Coronary artery (tissue), 2 donors: ENCODE results near the gene RRP1B.

ENCODE experiments used
- DNase-seq: peaks from one replicate; pipeline ENCODE4 v3.0.0-alpha.2; 2017; ENCODE audit warnings: low spot score
- H3K27ac ChIP-seq, 2 donors: fragments of 200-600 bp; sonication (generic); one replicate each; pipeline ENCODE4 v1.5.1; 2016 to 2019
- H3K4me3 ChIP-seq: fragments of 200-600 bp; sonication (generic); 2 replicates; pipeline ENCODE4 v1.5.1; 2016; ENCODE audit warnings: mild to moderate bottlenecking, moderate library complexity
- TF ChIP-seq, protein P1 (sequence below): fragments of 200-600 bp; sonication (generic); IDR thresholded peaks from one replicate; pipeline ENCODE4 v1.5.1; 2019; ENCODE audit warnings: antibody characterized with exemption

RRP1B gene

DNA sequence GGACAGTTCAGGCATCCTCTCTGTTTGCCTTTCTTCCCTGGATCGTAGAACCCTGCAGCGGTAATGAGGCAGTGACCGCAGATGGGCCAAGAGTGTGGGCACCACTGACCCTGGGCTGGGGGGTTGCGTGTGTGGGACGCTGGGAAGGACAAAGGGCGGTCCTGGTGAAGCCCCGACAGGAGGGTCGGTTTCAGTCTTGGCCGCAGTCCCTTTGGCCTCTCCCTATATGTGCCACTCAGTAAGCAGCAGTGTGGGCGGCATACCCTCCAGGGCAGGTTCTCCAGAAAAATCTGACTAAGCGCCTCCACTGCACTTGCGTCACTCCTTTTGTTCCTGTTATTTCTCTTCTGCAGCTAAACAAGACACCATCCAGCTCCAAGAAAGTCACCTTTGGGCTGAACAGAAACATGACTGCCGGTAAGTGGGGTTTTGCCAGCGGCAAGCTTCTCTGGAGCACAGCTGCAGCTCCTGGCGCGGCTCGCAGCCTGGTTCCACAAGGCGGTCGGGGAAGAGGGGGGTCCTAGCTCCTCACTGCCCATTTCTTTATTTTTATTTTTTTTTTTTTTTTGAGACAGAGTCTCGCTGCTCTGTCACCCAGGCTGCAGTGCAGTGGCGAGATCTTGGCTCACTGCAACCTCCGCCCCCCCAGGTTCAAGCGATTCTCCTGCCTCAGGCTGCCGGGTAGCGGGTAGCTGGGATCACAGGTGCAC, 31.9 kb downstream of the RRP1B start:
- no peak for DNase-seq
- Histone ChIP-seq H3K27ac (no peak overlapping the region), H3K4me3 (no peak overlapping the region)
- TF ChIP-seq, protein P1, sequence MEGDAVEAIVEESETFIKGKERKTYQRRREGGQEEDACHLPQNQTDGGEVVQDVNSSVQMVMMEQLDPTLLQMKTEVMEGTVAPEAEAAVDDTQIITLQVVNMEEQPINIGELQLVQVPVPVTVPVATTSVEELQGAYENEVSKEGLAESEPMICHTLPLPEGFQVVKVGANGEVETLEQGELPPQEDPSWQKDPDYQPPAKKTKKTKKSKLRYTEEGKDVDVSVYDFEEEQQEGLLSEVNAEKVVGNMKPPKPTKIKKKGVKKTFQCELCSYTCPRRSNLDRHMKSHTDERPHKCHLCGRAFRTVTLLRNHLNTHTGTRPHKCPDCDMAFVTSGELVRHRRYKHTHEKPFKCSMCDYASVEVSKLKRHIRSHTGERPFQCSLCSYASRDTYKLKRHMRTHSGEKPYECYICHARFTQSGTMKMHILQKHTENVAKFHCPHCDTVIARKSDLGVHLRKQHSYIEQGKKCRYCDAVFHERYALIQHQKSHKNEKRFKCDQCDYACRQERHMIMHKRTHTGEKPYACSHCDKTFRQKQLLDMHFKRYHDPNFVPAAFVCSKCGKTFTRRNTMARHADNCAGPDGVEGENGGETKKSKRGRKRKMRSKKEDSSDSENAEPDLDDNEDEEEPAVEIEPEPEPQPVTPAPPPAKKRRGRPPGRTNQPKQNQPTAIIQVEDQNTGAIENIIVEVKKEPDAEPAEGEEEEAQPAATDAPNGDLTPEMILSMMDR = no peak

DNA sequence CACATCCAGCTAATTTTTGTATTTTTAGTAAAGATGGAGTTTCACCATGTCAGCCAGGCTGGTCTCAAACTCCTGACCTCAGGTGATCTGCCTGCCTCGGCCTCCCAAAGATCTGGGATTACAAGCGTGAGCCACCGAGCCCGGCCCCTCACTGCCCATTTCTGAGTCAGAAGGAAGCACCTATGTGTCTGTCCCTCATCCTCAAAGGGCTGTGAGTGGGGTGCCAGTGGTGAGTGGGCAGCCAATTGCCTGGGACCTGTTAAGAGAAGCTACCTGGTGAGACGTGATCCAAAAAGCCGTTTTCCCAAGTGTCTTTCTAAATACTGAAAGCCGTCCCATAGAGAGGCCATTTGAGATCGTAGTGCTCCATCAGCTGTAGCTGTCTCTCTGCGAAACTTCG, 32.4 kb downstream of the RRP1B start:
- no peak for DNase-seq
- H3K4me3 ChIP-seq = no peak overlapping the region
- H3K27ac ChIP-seq = no peak overlapping the region
- TF ChIP-seq, protein P1 = no peak

DNA sequence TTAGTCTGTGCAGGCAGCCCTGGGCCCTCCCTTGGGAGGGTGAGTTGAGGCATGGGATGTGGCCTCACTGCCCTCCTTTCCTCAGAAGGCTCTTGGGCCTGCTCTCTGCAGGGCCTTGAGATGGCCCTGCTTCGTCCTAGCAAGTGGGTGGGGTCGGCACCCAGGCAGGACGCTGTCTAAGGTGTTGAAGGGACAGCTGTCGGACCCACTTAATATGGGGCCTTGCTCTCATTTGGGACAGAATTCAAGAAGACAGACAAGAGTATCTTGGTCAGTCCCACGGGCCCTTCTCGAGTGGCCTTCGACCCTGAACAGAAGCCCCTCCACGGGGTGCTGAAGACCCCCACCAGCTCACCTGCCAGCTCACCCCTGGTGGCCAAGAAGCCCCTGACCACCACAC, 33.6 kb downstream of the RRP1B start:
- Histone ChIP-seq H3K4me3 (no peak overlapping the region), H3K27ac (no peak overlapping the region)
- TF ChIP-seq, protein P1 = no peak
- no peak for DNase-seq

DNA sequence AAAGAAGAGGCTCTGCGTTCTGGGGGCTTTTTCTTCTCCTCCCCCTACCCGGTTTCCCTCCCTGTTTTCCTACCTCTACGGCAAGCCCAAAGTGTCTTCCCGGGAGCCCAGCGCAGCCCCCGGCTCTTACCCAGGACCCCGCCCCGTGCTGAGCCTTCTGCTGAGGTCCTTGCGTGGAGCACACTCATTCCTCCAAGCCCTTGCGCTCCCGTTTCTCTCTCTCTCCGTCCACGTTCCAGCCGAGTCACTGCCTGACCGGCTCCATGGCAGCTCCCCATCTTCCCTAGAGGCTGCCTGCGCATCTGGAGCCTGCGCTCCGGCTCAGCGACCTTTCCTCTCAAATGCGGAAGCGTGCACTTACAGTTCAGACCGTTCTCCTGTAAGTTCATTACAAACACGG, 34.6 kb downstream of the RRP1B start:
- Histone ChIP-seq H3K4me3 (no peak overlapping the region), H3K27ac (no peak overlapping the region)
- no peak for DNase-seq
- TF ChIP-seq, protein P1 = no peak

DNA sequence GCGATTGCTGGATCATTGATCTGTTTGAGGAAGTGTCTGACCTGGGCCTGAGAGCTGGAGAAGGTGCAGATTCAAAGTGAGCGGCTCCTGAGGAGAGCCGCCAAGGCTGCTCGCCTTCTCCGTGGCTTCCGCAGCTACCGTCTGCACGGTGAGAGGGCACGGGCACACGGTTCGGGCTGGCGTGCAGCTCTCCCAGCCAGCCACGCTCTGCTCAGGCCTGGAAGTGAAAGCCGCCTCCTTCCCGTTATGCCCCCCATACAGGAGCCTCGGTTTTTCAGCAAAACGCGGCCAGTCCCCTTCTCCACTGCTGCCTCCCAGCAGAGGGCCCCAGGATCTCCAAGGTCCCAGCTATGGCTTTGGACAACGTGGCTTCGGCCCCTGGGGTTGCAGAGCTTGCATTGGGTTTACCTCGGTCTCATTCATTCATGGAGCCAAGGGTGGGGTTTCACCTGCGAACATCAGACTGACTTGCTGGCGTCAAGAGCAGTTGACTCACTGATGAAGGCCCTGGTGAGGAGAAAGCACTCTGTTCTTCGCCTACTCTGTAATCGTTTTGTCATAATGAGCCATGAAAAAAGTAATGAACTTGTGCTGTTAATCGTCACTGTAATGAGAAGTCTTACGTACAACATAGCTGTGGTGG, 35.2 kb downstream of the RRP1B start:
- H3K27ac ChIP-seq = no peak overlapping the region
- TF ChIP-seq, protein P1 = no peak
- H3K4me3 ChIP-seq = no peak overlapping the region
- no peak for DNase-seq

DNA sequence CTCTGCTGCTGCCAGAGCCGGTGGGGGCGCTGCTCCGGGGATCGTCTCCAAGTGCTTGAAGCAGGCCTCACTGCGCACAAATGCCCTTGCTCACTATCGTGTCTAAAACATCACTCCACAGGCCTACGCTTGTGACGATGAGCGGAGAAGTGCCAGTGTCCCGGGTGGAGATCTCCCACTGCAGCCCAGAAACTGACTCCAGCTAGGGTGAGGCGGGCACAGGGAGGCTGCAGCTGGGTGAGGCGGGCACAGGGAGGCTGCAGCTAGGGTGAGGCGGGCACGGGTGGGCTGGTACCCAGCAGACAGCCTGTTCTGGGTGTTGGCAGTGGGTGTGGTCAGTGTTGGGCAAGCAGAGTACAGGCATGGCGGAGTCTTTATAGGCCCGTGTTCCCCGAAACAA, 36.9 kb downstream of the RRP1B start:
- TF ChIP-seq, protein P1 = no peak
- no peak for DNase-seq
- H3K4me3 ChIP-seq = no peak overlapping the region
- H3K27ac ChIP-seq = no peak overlapping the region
